Dedifferentiated amniotic fluid mesenchymal stem cell (primary cell): ENCODE results near the gene KLK15.

Experiments
- DNase-seq: peaks from one replicate; pipeline ENCODE4 v3.0.0-alpha.2; 2016; ENCODE audit errors: extremely low spot score

The KLK15 gene

DNA sequence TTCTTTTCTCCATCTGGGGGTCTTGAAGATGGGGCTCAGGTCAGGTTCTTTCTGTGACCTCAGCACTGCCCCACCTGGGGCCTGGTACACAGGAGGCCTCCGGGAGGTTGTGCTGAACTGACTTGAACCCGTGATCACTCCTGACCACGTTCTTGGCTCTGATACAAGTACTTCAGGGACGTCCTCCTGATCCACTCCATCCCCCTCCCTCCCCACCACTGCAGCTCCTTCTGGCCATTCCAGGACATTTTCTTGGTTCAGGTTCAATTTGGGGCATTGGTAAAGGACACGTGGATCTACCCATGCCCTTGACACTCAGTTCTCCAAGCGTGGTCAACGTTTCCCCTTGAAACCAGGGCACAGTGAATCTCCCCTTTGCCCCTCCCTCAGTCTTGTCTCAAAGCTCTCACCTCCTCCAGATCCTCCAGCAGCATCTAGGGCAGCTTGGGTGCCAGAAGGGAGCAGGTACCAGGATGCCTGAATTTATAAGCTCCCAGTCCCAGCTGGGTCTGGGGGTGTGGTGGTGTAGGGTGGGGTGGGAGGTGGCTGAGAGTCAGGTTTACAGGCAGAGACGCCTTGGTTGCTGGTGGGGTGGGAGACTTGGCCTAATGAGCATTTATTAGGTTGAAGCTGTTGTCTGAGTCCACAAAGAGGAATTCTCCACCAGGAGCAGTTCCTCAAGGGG, at the start of gene KLK15:
Gene KLK15 (minus strand): TSS at position 458 of the 685 bp plus-strand sequence. CDS start 2,082 bp downstream, outside the sequence.
- DNase-seq: peak; percentile 8

- DNase-seq: no peak
Measured at GRCh38 chr19:50882188-50882587, 48.8 kb upstream of the KLK15 start.

- DNase-seq: no peak
Measured at GRCh38 chr19:50880241-50880640, 46.9 kb upstream of the KLK15 start.

GRCh38 chr19:50878851-50879250, 45.5 kb upstream of the KLK15 start:
- DNase-seq: no peak

- no peak for DNase-seq
Measured at GRCh38 chr19:50877338-50877737, 44.0 kb upstream of the KLK15 start.

- DNase-seq: no peak
Measured at GRCh38 chr19:50876456-50876855, 43.1 kb upstream of the KLK15 start.

DNA sequence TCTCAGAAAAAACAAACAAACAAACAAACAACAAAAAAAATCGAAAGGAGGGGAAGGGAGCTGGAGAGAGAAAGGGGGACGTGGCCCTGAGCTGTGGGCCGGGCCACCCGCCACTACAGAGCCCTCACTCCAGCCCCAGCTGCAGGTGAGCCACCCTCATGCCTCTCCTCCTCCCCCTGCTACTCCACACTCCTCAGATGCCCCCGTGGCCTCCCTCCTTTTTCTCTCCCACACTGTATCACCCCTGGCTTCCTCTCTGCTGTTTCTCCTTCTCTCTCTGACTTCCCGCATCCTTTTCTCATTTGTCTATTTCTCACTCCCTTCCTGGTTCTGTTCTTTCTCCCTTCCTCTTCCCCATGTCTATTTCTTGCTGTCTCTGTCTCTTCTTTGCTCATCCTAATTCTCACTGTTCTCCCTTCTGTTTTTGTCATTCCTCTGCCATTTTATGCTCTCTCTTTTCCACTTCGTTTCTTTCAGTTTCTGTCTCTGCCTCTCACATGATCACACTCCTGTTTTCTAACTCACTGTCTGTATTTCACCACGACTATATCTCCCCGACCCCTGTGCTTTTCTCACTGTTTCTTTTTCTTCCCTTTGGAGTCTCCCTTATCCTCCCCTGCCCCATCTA, 42.5 kb upstream of the KLK15 start:
- no peak for DNase-seq

- no peak for DNase-seq
Measured at GRCh38 chr19:50874211-50874610, 40.8 kb upstream of the KLK15 start.

DNA sequence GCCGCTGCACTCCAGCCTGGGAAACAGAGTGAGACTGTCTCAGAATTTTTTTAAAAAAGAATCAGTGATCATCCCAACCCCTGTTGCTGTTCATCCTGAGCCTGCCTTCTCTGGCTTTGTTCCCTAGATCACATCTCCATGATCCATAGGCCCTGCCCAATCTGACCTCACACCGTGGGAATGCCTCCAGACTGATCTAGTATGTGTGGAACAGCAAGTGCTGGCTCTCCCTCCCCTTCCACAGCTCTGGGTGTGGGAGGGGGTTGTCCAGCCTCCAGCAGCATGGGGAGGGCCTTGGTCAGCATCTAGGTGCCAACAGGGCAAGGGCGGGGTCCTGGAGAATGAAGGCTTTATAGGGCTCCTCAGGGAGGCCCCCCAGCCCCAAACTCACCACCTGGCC, 39.7 kb upstream of the KLK15 start, which contains the start of gene KLK2:
Gene KLK2 (plus strand): TSS at position 384 of the 400 bp plus-strand sequence. CDS start 35 bp downstream, outside the sequence.
- DNase-seq: no peak

GRCh38 chr19:50870417-50871089, 37.2 kb upstream of the KLK15 start:
- DNase-seq: no peak

- DNase-seq: no peak
Measured at GRCh38 chr19:50869479-50869878, 36.1 kb upstream of the KLK15 start.

DNA sequence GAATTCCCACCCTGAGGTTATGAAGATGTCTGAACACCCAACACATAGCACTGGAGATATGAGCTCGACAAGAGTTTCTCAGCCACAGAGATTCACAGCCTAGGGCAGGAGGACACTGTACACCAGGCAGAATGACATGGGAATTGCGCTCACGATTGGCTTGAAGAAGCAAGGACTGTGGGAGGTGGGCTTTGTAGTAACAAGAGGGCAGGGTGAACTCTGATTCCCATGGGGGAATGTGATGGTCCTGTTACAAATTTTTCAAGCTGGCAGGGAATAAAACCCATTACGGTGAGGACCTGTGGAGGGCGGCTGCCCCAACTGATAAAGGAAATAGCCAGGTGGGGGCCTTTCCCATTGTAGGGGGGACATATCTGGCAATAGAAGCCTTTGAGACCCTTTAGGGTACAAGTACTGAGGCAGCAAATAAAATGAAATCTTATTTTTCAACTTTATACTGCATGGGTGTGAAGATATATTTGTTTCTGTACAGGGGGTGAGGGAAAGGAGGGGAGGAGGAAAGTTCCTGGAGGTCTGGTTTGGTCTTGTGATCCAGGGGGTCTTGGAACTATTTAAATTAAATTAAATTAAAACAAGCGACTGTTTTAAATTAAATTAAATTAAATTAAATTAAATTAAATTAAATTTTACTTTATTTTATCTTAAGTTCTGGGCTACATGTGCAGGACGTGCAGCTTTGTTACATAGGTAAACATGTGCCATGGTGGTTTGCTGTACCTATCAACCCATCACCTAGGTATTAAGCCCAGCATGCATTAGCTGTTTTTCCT, 28.3 kb upstream of the KLK15 start:
- no peak for DNase-seq

DNA sequence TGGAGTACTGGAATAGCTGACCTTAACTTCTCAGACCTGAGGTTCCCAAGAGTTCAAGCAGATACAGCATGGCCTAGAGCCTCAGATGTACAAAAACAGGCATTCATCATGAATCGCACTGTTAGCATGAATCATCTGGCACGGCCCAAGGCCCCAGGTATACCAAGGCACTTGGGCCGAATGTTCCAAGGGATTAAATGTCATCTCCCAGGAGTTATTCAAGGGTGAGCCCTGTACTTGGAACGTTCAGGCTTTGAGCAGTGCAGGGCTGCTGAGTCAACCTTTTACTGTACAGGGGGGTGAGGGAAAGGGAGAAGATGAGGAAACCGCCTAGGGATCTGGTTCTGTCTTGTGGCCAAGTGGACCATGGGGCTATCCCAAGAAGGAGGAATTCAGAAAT, 27.6 kb upstream of the KLK15 start:
- no peak for DNase-seq

DNA sequence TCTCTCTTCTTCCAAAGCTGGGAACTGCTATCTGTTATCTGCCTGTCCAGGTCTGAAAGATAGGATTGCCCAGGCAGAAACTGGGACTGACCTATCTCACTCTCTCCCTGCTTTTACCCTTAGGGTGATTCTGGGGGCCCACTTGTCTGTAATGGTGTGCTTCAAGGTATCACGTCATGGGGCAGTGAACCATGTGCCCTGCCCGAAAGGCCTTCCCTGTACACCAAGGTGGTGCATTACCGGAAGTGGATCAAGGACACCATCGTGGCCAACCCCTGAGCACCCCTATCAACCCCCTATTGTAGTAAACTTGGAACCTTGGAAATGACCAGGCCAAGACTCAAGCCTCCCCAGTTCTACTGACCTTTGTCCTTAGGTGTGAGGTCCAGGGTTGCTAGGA, 26.5 kb upstream of the KLK15 start:
- DNase-seq: no peak

- DNase-seq: no peak
Measured at GRCh38 chr19:50858886-50859285, 25.5 kb upstream of the KLK15 start.

- DNase-seq: no peak
Measured at GRCh38 chr19:50857366-50857765, 24.0 kb upstream of the KLK15 start.

GRCh38 chr19:50854636-50855410, 21.4 kb upstream of the KLK15 start, which contains the start of gene KLK3:
TSS of gene KLK3 (plus strand) at chr19:50854915. CDS start at chr19:50854956, 41 bp downstream.
- DNase-seq: no peak

GRCh38 chr19:50851620-50852019, 18.2 kb upstream of the KLK15 start:
- DNase-seq: no peak

- DNase-seq: peak; percentile 9
Measured at GRCh38 chr19:50850738-50851137, 17.4 kb upstream of the KLK15 start.

- no peak for DNase-seq
Measured at GRCh38 chr19:50844296-50844935, 11.0 kb upstream of the KLK15 start.
